BE2C (cell line): ENCODE results near the gene MIER1.
A peak's percentile ranks its signal among the peaks of the same experiment; 100 is the strongest.

Experiments used
- DNase-seq: peaks from one replicate; pipeline ENCODE4 v3.0.0-alpha.2; 2020
- H3K27me3 ChIP-seq: fragments of 250-450 bp; sonication (Bioruptor Pico); 2 replicates; pipeline ENCODE4 v1.5.1; 2020; ENCODE audit warnings: mild to moderate bottlenecking
- H3K36me3 ChIP-seq: fragments of 250-450 bp; sonication (Bioruptor Pico); 2 replicates; pipeline ENCODE4 v1.5.1; 2020; ENCODE audit warnings: mild to moderate bottlenecking
- H3K4me1 ChIP-seq: fragments of 250-450 bp; sonication (Bioruptor Pico); 2 replicates; pipeline ENCODE4 v1.5.1; 2020
- H3K4me3 ChIP-seq: 2 replicates; pipeline ENCODE4 v1.5.1; 2011; ENCODE audit warnings: low read depth, low read length
- H3K9me3 ChIP-seq: fragments of 250-450 bp; sonication (Bioruptor Pico); 2 replicates; pipeline ENCODE4 v1.5.1; 2020
- TF ChIP-seq, protein P1 (sequence below): IDR thresholded peaks from 2 replicates; pipeline ENCODE4 v1.5.1; 2012; ENCODE audit warnings: mild to moderate bottlenecking, low read depth, low read length

Gene MIER1

DNA sequence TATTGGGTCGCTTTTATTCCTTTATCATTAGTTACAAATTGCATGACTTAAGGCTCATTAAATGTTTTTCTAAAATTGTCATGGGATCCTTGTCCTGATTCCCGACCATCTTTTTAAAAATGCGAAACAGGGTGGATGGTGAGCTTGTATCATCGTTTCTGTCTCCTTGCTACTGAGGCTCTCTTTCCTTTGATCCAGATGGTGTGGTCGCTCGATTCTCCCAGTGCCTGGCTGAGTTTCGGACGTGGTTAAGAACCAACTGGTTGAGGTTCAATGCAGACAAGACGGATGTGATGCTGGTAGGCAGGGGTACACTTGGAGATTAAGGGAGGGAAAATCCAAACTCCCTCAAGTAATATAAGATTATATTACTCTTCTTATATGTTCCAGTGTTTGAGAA is 1.2 kb downstream of the MIER1 start:
- H3K9me3 ChIP-seq = no peaks in the 10 kb centered on the region
- no peaks in the 10 kb centered on the region for H3K4me1 ChIP-seq
- TF ChIP-seq, protein P1, sequence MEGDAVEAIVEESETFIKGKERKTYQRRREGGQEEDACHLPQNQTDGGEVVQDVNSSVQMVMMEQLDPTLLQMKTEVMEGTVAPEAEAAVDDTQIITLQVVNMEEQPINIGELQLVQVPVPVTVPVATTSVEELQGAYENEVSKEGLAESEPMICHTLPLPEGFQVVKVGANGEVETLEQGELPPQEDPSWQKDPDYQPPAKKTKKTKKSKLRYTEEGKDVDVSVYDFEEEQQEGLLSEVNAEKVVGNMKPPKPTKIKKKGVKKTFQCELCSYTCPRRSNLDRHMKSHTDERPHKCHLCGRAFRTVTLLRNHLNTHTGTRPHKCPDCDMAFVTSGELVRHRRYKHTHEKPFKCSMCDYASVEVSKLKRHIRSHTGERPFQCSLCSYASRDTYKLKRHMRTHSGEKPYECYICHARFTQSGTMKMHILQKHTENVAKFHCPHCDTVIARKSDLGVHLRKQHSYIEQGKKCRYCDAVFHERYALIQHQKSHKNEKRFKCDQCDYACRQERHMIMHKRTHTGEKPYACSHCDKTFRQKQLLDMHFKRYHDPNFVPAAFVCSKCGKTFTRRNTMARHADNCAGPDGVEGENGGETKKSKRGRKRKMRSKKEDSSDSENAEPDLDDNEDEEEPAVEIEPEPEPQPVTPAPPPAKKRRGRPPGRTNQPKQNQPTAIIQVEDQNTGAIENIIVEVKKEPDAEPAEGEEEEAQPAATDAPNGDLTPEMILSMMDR = no peak
- H3K36me3 ChIP-seq = no peaks in the 10 kb centered on the region
- peak overlapping the region; percentile 87 for H3K4me3 ChIP-seq
- no peak for DNase-seq
- H3K27me3 ChIP-seq = no peaks in the 10 kb centered on the region

DNA sequence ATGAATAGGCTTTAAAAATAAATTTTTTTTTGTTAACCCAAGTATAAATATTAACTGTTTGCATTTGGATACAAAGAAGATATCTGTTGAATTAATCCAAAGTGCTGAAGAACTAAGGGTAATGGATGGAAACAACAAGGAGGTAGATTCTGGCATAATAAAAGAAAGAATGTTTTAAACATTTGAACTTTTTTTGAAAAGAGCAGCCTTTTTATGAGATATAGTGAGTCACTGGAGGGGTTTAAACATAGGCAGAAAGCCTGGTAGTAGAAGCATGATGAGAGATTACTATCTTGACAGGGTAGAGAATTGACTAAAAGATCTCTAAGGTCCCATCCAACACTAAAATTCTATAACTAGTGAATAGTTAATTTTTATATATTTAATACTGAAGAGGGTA is 2.7 kb downstream of the MIER1 start:
- no peaks in the 10 kb centered on the region for H3K4me1 ChIP-seq
- H3K4me3 ChIP-seq = no peak overlapping the region
- no peaks in the 10 kb centered on the region for H3K36me3 ChIP-seq
- TF ChIP-seq, protein P1 = no peak
- no peak for DNase-seq
- no peaks in the 10 kb centered on the region for H3K9me3 ChIP-seq
- H3K27me3 ChIP-seq = no peaks in the 10 kb centered on the region

DNA sequence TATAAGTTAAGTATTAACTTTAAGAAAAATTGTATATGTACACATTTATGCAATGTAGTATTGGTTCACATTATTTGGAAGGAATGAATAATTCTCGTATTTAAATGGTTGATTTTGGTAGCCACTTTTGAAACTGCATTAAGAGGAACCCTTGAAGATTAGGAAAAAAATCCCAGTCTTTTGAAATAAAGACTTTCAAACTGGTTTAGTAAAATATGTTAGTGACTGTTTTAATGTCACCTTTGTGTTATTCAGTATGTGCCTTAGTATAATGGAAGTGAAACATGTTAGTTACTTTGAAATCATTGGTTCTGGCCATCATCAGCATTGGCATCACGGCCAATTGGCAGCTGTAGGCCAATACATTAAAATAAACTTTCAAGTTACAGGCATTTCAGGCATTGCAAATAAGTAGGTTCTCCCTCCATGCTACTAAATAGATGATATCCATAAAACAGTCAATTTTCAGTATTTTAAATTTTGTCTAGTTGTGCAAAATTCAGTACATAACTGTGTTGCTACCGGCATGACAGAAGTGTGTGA is 4.4 kb downstream of the MIER1 start:
- H3K27me3 ChIP-seq = no peaks in the 10 kb centered on the region
- H3K4me1 ChIP-seq = no peaks in the 10 kb centered on the region
- no peaks in the 10 kb centered on the region for H3K9me3 ChIP-seq
- TF ChIP-seq, protein P1 = no peak
- H3K4me3 ChIP-seq = peak overlapping the region; percentile 63
- no peak for DNase-seq
- no peaks in the 10 kb centered on the region for H3K36me3 ChIP-seq

DNA sequence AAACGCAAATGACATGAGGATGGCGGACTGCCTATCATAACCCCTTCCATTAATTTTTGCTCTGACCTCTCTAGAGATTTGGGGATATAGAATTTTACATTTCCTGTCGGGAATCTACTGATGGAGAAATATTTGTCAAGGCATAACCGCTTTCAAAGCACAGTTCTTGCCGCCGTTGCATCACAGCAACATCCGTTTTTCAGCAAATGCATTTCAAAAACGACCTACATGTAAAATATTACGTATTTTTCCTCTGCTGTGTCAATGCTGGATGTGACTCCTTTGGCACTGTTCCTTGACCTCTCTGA is 4.9 kb downstream of the MIER1 start:
- DNase-seq = no peak
- TF ChIP-seq, protein P1 = no peak
- H3K9me3 ChIP-seq = no peaks in the 10 kb centered on the region
- no peaks in the 10 kb centered on the region for H3K4me1 ChIP-seq
- no peaks in the 10 kb centered on the region for H3K27me3 ChIP-seq
- H3K4me3 ChIP-seq = peak overlapping the region; percentile 63
- no peaks in the 10 kb centered on the region for H3K36me3 ChIP-seq

DNA sequence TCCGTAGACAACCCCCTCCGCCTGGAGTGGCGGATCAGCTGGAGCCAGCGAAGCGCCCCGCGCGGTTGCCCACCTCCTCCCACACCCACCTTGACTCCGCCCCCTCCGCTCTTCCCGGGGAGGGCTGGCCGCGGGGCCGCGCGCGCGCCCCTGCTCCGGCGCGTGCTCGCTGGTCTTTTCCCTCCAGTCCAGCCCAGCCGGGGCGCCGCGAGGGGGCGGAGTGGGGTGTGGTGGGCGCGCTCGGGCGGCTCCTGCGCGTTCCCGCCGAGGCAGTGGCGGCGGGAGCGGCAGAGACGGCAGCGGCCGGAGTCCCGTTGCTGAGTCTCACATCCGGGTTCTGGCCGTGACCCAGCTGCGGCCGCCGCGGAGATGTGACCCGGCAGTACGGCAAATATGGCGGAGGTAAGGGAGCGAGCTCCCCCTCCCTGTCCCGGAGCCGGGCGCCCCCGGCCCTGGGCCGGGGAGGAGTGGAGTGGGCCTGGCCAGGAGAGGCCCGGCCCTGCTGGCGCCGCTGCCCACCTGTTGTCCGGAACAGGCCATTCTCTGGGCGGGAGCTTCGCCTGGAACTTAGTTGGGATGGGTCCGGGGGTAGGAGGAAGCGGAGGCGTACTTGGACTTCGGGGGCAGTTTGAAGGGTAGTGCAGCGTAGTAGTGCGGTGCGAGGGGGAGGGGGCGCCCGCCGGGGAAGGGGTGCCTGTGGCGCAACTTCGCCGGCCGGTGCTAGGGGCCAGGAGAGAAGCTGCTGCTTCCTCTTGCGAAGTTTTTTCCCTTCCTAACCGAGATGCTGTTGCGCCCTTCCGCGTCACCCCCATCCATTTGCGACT is 5.4 kb downstream of the MIER1 start:
- Histone ChIP-seq H3K27me3 (no peaks in the 10 kb centered on the region), H3K9me3 (no peaks in the 10 kb centered on the region), H3K36me3 (no peaks in the 10 kb centered on the region), H3K4me3 (peak overlapping the region; percentile 75), H3K4me1 (no peaks in the 10 kb centered on the region)
- TF ChIP-seq, protein P1 = no peak
- peak; percentile 92 for DNase-seq

DNA sequence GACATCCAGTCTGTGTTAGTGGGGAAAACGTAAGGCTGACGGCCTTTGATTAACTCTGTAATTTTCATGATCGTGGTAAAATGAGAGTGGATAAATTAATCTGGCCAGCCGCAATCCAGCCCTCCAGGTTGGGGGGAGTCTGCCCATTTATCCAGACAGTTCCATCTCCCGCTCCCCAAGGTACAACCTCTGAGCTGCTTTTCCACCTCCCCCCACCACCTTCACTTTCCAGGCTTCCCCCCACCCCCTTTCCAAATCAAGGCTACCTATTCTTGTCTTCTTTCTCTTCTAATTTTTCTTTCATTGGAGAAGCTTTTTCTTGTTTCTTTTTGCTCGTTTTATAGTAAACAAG is 6.0 kb downstream of the MIER1 start:
- no peaks in the 10 kb centered on the region for H3K36me3 ChIP-seq
- no peak for DNase-seq
- TF ChIP-seq, protein P1 = no peak
- H3K27me3 ChIP-seq = no peaks in the 10 kb centered on the region
- no peaks in the 10 kb centered on the region for H3K9me3 ChIP-seq
- H3K4me1 ChIP-seq = no peaks in the 10 kb centered on the region
- H3K4me3 ChIP-seq = peak overlapping the region; percentile 75
